GM19463 (cell line): ENCODE results near the gene PAPLN.

Experiments
- ATAC-seq: cut with Tn5 transposase; IDR thresholded peaks from one replicate; pipeline ENCODE4 v1.9.1; 2021; ENCODE audit warnings: mild to moderate bottlenecking, moderate library complexity; ENCODE audit not compliant: unreplicated experiment

PAPLN gene

GRCh38 chr14:73245480-73246325 is 8.4 kb downstream of the PAPLN start:
- ATAC-seq, result peak; percentile 65

DNA sequence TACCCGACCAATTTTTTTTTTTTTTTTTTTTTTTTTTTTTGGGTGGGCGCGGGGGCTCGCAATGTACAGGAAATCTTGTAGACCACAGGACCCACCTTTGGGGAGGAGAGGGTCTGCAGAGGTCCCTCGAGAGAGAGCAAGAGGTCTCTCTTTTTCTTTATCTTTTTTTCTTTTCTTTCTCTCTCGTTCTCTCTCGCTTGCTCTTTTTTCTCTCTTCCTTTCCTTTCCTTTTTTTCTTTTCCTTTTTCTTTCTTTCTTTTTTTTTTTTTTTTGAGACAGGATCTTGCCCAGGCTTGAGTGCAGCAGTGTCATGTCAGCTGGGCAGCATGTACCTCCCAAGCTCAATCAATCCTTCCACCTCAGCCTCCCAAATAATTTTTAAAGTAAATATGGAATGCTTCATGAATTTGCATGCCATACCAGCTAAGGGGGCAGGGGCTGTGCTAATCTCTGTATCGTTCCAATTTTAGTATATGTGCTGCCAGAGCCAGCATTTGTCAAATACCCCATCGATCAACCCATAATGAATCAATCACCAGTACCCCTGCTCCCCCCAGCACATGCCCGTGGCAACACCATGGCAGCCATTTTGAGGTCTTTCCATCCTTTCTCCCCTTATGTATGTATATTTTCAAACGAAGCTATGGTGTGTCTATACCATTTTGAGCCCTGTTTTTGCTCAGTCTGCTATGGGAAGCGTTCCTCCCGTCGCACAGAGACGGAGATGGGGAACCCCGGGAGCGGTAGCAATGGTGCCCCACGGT is 9.3 kb downstream of the PAPLN start:
- no peak for ATAC-seq

- peak; percentile 46 for ATAC-seq
These were observed 11.0 kb downstream of the PAPLN start for GRCh38 chr14:73248108-73248868.

- ATAC-seq, result no peak
These were observed 11.8 kb downstream of the PAPLN start for GRCh38 chr14:73249108-73249507.

DNA sequence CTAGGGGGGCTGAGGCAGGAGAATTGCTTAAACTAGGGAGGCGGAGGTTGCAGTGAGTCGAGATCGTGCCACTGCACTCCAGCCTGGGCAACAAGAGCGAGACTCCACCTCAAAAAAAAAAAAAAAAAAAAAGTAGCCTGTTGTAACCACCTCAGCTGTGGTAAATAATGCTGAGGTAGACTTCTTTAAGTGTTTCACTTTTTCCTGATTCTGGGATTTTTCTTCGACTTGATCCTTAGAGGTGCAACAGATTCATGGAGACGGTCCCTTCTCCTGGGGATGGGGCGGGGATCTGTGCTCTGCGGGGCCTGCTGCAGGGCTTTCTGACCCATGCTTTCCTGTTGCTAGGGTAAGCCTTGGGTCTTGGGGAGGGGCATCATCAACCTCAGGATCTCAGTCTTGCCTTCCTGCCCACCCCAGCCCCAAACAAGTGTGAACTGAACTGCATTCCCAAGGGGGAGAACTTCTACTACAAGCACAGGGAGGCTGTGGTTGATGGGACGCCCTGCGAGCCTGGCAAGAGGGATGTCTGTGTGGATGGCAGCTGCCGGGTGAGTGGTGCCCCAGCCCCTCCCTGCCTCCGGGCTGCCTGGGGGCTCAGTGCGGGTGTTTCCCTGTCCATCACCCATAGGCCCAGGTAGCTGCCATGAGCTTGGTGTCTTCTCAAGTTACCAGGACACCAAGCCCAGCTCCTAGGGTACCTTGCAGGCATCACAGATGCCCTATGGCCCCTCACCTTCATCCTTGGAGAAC is 12.4 kb downstream of the PAPLN start:
- no peak for ATAC-seq

DNA sequence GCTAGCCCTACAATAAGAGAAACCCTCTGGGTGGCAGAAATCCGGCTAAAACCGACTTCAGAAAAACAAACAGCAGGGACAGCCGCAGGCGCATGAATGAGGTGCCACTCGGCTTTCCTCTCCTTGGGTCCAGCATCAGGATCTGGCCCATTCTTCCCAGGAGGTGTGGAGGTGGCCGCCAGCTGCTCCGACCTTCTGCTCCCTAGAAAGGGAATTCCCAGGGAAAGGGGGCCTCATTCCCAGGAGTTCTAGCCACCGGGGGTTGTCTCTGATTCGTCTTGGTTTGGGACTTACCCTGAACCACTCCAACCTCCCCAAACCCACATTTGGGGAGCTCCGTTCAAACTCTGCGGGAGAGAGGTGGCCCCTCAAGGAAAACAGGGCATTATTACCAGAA is 13.0 kb downstream of the PAPLN start:
- no peak for ATAC-seq

DNA sequence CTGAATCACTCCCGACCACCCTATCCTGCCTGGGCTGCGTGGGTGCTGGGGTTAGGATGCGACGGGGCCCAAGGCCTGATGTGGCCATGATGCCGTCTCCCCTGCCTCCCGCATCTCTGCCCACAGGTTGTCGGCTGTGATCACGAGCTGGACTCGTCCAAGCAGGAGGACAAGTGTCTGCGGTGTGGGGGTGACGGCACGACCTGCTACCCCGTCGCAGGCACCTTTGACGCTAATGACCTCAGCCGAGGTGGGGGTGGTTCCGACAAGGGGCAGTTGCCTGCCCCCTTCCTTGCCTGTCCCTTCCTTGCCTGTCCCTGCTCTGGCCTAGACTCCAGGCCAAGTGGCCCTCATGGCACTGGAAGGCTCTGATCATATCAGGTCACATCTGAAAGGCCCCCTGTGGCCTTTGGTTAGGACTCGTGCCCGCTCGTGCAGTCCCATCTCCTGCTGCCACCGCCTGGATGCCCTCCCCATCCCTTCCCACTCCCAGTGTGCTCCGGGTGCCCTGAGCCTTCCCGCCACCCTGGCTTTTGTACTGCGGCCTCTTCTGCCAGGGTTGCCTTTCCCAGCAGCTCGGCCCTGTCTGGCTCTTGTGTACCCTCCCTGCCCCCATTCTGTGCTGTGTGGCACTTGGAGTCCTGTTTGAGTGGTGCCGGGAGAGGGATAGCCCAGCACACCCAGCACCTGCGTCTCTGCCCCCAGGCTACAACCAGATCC is 13.6 kb downstream of the PAPLN start:
- no peak for ATAC-seq

DNA sequence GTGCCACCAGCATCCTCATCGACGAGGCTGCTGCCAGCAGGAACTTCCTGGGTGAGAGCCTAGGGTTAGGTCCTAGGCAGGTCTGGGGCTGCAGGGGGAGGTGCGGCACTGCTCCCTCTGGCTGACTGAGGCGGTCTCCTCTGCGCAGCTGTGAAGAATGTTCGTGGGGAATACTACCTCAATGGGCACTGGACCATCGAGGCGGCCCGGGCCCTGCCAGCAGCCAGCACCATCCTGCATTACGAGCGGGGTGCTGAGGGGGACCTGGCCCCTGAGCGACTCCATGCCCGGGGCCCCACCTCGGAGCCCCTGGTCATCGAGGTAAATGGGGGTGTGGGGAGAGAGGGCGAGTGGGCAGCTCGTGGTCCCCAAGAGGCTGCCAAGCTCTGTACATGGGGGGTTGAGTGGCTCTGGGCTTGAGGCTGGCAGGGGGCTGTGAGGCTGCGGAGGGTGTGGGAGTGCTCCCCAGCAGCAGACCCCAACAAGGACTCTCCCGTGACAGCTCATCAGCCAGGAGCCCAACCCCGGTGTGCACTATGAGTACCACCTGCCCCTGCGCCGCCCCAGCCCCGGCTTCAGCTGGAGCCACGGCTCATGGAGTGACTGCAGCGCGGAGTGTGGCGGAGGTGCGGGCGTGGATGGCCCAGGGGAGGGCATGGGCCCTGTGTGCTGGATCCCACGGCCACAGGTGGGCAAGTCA is 14.4 kb downstream of the PAPLN start:
- ATAC-seq, result no peak

GRCh38 chr14:73252491-73253322 is 15.4 kb downstream of the PAPLN start:
- ATAC-seq, result no peak

DNA sequence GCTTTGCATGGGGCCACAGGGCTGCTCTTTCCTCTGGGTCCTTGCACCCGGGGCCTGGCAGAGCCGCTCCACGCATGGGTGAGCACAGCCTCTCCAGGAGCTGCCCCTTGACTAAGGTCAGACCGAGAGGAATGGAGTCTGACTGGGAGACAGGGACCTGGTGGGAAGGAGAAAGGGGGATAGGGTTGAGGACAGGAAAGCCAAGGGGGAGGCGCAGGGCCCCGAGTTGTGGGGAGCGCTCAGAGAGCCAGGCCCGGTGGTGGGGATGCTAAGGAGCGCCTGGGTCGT is 16.0 kb downstream of the PAPLN start:
- ATAC-seq, result no peak

DNA sequence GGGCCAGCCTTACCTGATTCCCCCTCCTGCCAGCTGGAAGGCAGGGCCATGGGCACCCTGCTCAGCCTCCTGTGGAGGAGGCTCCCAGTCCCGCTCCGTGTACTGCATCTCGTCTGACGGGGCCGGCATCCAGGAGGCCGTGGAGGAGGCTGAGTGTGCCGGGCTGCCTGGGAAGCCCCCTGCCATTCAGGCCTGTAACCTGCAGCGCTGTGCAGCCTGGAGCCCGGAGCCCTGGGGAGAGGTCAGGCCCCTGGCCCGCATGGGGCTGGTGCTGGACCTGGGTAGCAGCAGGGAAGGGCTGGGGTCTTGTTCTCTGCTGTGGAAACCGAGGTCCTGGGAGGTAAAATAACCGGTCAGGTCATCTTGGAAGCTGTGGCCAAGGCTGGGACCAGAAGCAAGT is 16.4 kb downstream of the PAPLN start:
- ATAC-seq, result no peak

DNA sequence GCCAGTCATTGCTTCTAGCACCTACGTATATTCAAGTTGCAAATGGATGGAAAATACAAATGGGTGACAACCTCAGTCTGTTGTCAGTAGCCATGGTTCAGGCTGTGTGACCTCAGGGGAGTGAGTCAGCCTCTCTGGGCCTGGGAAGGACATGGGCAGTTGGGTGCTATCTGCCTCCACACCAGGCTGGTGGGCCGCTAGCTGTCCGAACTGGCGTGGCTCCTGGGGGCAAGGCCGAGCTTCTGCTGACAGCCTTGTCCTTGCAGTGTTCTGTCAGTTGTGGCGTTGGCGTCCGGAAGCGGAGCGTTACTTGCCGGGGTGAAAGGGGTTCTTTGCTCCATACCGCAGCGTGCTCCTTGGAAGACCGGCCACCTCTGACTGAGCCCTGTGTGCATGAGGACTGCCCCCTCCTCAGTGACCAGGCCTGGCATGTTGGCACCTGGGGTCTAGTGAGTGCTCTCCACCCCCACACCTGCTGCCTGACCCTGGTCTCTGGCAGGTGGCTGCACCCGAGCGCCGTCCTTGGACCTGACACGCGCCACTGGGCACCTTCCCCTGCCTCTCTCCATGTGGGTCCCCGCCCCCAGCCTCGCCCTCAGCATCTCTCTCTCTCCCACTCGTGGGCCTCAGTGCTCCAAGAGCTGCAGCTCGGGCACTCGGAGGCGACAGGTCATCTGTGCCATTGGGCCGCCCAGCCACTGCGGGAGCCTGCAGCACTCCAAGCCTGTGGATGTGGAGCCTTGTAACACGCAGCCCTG is 17.1 kb downstream of the PAPLN start:
- no peak for ATAC-seq

DNA sequence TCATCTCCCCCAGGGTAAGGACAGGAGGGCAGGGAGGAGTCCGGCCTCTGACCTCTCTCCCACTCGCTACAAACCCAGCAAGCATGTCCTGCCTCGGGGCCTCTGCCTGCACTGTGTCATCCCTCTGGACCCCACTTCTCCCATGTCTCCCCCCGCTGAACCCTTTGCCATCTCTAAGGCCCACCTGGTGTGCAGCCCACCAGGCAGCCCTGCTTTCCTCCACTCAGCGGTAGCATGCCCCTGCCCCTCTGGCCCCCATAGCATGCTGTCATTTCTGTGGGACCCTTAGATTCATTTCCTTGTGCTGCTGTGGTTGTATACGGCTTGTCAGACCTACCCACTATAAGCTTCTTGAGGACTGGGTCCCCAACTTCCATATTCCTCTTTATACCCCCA is 17.7 kb downstream of the PAPLN start:
- no peak for ATAC-seq

DNA sequence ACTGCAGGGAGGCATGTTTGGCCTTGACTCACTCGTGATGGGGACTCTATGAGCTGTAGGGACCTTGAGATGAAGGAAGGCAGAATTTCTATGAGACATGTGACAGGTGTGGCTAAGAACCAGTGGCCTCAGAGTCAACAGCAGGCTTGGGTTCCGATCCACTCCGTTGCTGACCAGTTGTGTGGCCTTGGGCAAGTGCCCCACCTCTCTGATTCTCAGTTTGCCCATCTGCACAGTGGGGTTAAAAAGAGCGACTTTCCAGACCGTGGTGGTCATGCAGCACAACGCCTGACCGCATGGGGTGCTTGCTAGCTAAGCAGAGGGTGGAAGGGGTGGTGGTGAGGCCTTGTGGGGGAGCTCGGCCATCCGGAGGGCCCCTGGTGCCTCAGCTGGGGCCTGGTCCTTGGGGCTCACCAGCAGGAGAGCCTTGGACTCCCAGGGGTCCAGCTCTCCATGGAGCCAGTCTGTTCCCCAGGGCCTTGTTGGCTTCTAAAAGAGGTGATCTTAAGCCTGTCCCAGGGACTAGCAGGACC is 18.5 kb downstream of the PAPLN start:
- ATAC-seq, result no peak

DNA sequence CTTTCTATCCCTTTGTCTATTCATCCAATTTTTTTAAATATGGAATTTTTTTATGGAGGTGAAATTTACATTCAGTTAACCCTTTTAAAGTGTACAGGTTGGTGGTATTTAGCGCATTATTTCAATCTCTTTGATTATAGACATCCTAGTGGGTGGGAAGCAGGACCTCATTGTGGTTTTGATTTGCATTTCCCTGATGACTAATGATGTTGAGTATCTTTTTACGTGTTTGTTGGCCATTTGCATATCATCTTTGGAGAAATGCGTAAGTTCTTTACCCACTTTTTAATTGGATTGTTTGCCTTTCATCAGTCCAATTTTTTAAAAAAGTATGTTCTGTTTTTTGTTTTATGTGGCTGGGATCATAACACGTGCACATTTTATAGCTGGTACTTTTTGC is 20.8 kb downstream of the PAPLN start:
- no peak for ATAC-seq

- ATAC-seq, result no peak
These were observed 21.7 kb downstream of the PAPLN start for GRCh38 chr14:73258845-73259611.

DNA sequence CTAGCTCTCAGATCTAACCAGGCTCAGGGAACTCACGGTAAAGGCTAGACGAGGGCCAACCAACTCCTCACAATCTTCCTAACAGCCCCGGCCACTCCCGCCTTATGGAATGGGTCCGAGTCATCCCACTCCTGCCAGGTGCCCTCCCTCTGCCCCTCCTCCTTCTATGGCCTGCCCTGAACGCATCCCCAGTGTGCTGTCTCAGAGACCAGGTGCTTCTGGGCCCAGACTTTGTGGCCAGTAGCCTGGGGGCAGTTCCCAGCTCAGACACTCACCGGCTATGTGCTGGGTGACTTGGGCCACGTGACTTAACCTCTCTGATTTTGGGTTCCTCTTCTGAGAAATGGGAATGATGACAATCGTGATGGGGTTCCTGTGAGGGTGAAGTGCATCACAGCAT is 22.5 kb downstream of the PAPLN start:
- no peak for ATAC-seq
